ENCODE measurements around the gene SDK1.

SDK1 gene

GRCh38 chr7:3953946-3954345, 652.9 kb downstream of the SDK1 start:
- Histone ChIP-seq H3K79me2 (ENCODE audit: control insufficient read depth, low read length) (no peaks in the 10 kb centered on the region), H3K9me2 (replicated peaks; ENCODE audit: control insufficient read depth, low read length) (no peaks in the 10 kb centered on the region), H3K9me3 (ENCODE audit: control insufficient read depth, insufficient read depth, low read length) (no peaks in the 10 kb centered on the region), H3K27me3 (ENCODE audit: control insufficient read depth, low read length) (peaks cover 16% of the 10 kb centered on the region), H3K36me3 (ENCODE audit: control insufficient read depth, low read length) (no peaks in the 10 kb centered on the region), H3K4me1 (ENCODE audit: control insufficient read depth, low read length) (peaks cover 7% of the 10 kb centered on the region; the same call in 1 of the 2 replicates), H3K4me2 (ENCODE audit: low read length) (no peak overlapping the region), H3F3A (ENCODE audit: control insufficient read depth, insufficient read depth) (no peaks in the 10 kb centered on the region), H3K27ac (ENCODE audit: low read depth, low read length) (no peak overlapping the region), H4K20me1 (ENCODE audit: control insufficient read depth, insufficient read depth, low read depth, low read length) (no peaks in the 10 kb centered on the region), H3K4me3 (ENCODE audit: low read length) (no peak overlapping the region)
- no peak for TF ChIP-seq CTCF (IDR thresholded peaks at IDR 0.05; ENCODE audit: low read depth, low read length, poor library complexity, severe bottlenecking)
- TF ChIP-seq EZH2phosphoT487 (IDR thresholded peaks at IDR 0.05; ENCODE audit: borderline replicate concordance, low read length): no peak

GRCh38 chr7:3955026-3955425, 654.0 kb downstream of the SDK1 start:
- Histone ChIP-seq H3K9me3 (ENCODE audit: control insufficient read depth, insufficient read depth, low read length) (no peaks in the 10 kb centered on the region), H3K4me1 (ENCODE audit: control insufficient read depth, low read length) (peaks cover 7% of the 10 kb centered on the region; the same call in 1 of the 2 replicates), H3K27me3 (ENCODE audit: control insufficient read depth, low read length) (peaks cover 19% of the 10 kb centered on the region), H3K79me2 (ENCODE audit: control insufficient read depth, low read length) (no peaks in the 10 kb centered on the region), H3K9me2 (replicated peaks; ENCODE audit: control insufficient read depth, low read length) (no peaks in the 10 kb centered on the region), H3K4me2 (ENCODE audit: low read length) (no peak overlapping the region), H3F3A (ENCODE audit: control insufficient read depth, insufficient read depth) (no peaks in the 10 kb centered on the region), H3K36me3 (ENCODE audit: control insufficient read depth, low read length) (no peaks in the 10 kb centered on the region), H3K27ac (ENCODE audit: low read depth, low read length) (no peak overlapping the region), H3K4me3 (ENCODE audit: low read length) (no peak overlapping the region), H4K20me1 (ENCODE audit: control insufficient read depth, insufficient read depth, low read depth, low read length) (no peaks in the 10 kb centered on the region)
- no peak for TF ChIP-seq CTCF (IDR thresholded peaks at IDR 0.05; ENCODE audit: low read depth, low read length, poor library complexity, severe bottlenecking)
- no peak for TF ChIP-seq EZH2phosphoT487 (IDR thresholded peaks at IDR 0.05; ENCODE audit: borderline replicate concordance, low read length)

- TF ChIP-seq CTCF (IDR thresholded peaks at IDR 0.05; ENCODE audit: low read depth, low read length, poor library complexity, severe bottlenecking) (no peak), EZH2phosphoT487 (IDR thresholded peaks at IDR 0.05; ENCODE audit: borderline replicate concordance, low read length) (no peak)
- Histone ChIP-seq H3K27me3 (ENCODE audit: control insufficient read depth, low read length) (peaks cover 19% of the 10 kb centered on the region), H4K20me1 (ENCODE audit: control insufficient read depth, insufficient read depth, low read depth, low read length) (no peaks in the 10 kb centered on the region), H3K79me2 (ENCODE audit: control insufficient read depth, low read length) (no peaks in the 10 kb centered on the region), H3K27ac (ENCODE audit: low read depth, low read length) (no peak overlapping the region), H3K9me3 (ENCODE audit: control insufficient read depth, insufficient read depth, low read length) (no peaks in the 10 kb centered on the region), H3K4me2 (ENCODE audit: low read length) (no peak overlapping the region), H3K4me3 (ENCODE audit: low read length) (no peak overlapping the region), H3K4me1 (ENCODE audit: control insufficient read depth, low read length) (peaks cover 7% of the 10 kb centered on the region; the same call in 1 of the 2 replicates), H3F3A (ENCODE audit: control insufficient read depth, insufficient read depth) (no peaks in the 10 kb centered on the region), H3K9me2 (replicated peaks; ENCODE audit: control insufficient read depth, low read length) (no peaks in the 10 kb centered on the region), H3K36me3 (ENCODE audit: control insufficient read depth, low read length) (no peaks in the 10 kb centered on the region)
These were observed 655.0 kb downstream of the SDK1 start for GRCh38 chr7:3955751-3956696.

All from DOHH2 (cell line).